HG03060 (cell line): ENCODE data around the gene GPR150.

ENCODE experiments used
- ATAC-seq: cut with Tn5 transposase; IDR thresholded peaks from one replicate; pipeline ENCODE4 v1.9.1; 2021; ENCODE audit warnings: low read depth, moderate number of reproducible peaks; ENCODE audit not compliant: unreplicated experiment

Gene GPR150

GRCh38 chr5:95620030-95620869 is at the start of gene GPR150:
TSS of gene GPR150 (plus strand) at chr5:95620087. CDS start at chr5:95620276, 189 bp downstream.
- ATAC-seq = no peak

DNA sequence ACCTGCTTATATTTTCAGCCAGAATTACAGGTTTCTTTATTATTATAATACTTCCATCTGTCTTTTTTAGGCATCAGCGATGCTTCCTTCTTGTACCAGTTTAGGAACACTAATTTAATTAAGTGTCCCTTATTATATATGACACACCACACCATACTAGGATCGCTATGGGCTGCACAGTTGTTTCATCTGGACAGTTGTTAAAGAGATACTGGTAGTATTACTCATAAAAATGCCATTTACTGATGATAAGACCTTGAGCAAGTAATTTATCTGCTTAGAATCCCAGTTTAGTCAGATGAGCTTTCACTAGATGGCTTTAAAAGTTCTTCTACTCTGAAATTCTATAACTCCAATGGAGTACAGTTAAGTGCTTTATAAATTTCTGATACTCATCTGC is 47.9 kb upstream of the GPR150 start:
- ATAC-seq = no peak

DNA sequence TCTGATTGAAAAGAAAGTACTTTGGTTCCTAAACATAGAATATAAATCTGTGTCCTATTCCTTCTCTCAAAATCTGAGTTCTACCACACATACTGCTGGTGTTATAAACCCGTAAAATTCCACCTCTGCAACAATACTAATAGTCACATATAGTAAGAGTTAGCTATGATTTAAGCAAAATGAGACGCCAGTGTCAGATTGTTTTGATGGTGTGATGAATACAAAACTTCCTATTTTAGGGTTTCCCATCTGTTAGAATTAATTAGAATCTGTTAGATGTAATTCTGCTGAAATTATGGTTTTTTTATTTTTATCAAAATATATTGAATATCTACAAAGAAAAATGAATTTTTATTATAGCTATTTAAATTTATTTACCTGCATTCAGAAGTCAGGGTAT is 38.3 kb upstream of the GPR150 start:
- ATAC-seq = no peak

DNA sequence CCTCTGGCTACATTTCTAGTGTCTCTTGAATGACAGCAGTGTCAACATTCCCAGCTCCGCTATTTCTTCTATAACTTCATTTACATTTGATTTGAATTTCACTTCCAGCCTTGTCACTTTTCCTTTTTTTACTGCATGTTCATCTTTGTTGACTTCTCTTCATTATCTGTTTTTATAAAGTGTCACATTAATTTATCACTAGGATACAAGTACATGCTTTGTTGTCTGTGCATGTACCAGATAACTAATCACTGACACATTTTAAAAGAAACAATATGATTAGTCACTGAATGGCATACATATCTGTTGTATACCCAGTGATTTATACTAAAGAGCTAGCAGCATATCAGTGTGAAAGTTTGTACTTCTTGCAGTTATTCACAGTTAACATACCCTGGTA is 35.9 kb upstream of the GPR150 start:
- no peak for ATAC-seq

DNA sequence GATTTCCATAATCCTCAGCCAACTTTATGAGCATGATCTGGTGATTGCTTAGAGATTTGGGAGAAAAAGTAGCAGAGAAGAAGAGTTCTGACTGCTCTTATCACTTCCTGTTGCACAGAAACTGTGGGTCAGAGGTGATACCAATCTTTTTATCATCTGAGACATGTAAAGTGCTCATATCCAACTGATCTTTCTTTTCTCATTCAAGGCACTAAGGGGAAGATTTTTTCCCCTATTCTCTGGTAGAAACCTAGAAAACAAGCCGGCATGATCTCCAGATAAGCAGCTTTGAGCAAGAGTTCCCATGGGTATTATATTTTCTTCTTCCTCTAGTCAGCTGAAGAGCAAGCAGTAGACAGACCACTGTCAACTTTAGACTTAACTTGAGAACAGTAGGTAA is 29.0 kb upstream of the GPR150 start:
- no peak for ATAC-seq

DNA sequence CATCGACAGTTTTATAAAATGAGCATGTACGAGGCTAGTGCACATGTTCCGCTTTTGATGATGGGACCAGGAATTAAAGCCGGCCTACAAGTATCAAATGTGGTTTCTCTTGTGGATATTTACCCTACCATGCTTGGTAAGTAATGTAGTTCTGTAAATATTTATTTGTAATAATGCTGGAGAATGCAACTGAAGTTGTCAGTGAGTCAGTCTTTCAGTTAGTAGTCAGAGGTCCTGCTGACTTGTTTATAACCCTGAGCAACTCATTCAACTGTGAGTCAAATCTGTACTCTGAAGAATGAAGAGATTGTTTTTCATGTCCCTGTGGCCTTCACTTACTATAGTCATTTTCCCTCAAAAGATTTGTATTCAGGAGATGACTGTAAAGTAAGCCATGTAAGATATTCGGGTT is 28.4 kb upstream of the GPR150 start:
- peak; percentile 66 for ATAC-seq

GRCh38 chr5:95595289-95595931 is 24.5 kb upstream of the GPR150 start:
- ATAC-seq = no peak

DNA sequence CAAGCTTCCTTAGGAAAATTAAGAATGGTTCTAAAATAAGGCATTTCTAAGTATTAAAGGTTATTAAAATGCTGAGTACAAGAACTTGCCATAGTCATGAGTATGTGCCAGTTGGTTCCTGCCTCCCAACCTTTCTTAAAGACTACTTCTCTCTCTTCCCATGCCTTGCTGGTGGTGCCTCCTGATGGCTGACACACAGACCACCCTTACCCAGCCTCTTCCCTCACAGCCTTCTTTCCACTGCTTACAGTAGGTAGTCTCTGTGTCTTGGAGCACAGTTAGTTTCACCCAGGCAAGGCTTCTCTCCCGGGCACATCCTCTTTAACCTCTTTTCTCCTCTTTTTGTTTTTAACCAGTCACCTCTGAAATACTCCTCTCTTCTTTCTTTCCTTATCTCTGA is 20.6 kb upstream of the GPR150 start:
- no peak for ATAC-seq

DNA sequence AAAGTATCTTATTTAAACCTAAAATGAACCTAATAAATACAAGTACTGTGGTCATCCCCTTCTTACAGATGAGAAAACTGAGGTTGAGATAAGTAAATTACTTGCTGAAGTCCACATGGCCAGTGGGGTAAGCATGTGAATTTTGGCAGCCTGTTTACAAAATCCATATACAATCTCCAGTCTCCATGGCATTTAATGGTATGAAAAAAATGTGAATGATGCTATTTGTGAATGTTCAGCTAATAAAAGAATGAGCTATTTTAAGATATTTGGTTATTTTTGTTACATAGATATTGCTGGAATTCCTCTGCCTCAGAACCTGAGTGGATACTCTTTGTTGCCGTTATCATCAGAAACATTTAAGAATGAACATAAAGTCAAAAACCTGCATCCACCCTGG is 19.3 kb upstream of the GPR150 start:
- no peak for ATAC-seq

DNA sequence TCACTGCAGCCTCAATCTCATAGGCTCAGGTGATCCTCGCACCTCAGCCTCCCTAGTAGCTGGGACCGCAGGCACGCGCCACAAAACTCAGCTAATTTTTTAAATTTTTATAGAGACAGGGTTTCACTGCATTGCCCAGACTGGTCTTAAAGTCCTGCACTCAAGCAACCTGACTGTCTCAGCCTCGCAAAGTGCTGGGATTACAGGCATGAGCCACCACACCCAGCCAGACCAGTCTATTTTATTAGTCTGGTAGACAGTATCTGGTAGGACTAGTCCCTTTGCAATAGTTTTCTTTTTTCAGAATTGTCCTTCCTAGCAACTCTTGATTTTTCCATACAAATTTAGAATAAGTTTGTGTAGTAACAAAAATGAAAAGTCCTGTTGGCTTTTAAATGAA is 14.1 kb upstream of the GPR150 start:
- ATAC-seq = no peak

DNA sequence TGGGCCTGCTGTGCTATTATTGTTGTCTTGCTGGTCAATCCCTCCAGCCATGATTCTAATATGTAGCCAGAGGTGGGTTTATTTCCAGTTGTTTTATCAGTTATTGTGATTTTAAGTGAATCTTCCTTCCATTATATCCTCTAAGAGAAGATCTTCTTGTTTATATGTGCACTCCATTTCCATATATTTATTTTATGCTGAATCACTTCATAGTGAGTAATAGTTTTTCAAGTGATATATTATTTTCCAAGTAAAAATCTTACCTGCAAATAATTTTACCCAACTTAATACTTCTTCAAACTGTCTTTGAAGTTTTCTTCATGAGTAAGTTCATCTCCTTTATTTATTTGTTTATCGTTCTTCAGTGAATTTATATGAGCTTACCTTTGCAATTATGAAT is 13.5 kb upstream of the GPR150 start:
- ATAC-seq = no peak

- no peak for ATAC-seq
These were observed 10.2 kb upstream of the GPR150 start for GRCh38 chr5:95609711-95610110.

DNA sequence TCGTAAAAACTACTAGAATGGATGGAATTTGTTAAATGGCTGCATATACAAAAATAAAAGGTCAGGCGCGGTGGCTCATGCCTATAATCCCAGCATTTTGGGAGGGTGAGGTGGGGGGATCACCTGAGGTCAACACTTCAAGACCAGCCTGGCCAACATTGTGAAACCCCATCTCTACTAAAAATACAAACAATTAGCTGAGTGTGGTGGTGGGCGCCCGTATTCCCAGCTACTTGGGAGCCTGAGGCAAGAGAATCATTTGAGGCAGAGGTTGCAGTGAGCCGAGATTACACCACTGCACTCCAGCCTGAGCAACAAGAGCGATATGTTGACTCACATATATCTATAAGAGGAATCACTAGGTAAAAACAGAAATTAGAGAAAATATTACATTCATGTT is 9.3 kb upstream of the GPR150 start:
- no peak for ATAC-seq

GRCh38 chr5:95611396-95611795 is 8.5 kb upstream of the GPR150 start:
- ATAC-seq = no peak

DNA sequence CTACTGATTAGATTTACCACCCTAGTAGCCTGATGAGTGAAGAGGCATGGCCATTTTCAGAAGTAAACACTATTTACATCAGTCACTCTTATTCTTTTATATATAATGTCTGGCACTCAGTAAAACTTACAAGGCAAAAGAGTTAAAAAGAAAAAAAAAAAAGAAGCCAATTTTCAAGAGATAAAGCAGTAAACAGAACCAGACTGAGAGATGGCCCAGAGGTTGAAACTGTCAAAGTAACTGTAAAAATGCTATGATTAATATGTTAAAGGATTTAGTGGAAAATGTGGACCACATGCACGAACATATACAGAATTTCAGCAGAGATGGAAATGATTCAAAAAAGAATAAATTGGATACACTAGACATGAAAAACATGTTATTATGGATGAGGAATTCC is 6.4 kb upstream of the GPR150 start:
- no peak for ATAC-seq

DNA sequence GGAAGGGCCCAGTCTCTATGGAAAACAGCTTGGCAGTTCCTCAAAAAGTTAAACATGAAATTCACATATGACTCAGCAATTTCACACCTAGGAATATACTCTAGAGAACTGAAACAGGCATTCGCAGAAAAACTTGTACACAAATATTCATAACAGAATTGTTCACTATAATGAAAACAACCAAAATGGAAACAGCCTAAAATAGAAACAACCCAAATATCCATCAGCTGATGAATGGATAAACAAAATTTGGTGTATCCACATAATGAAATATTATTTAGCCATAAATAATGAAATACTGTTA is 4.8 kb upstream of the GPR150 start:
- ATAC-seq = peak; percentile 50

DNA sequence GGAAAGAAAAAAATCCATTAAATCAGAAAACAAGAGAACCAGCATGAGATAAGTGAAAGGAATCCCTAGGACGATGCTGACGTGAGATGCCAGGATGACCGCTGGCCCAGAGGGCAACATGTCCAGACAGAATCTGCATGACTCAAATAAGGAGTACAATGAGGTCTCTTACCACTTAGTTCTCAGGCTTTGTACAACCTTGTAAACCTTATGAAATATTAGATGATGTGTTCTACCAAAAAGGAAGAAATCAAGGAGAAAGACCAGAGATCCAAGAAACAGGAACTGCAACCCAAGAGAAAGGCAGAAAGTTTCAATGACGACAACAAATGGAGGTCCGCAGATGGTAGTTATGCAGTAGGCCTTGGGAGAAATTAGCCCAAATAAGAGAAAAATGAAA is 2.8 kb upstream of the GPR150 start:
- ATAC-seq = no peak

DNA sequence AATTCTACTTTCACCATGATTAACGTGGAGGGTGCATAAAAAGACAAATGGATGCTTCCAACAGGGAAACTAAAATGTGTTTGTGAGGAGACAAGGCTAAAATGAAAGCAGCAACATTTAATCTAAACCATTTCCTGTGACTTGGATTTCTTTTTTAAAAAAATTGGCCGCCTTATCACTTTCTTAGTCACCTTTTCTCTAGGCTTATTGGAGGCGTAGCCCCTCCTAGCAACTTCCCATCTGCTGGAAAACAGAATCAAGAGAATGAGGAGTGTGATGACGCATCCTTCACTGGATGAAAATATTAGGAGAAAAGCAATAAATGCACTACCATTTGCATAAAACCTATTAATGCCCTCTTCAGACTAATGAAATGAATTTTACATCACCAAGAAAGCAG is 791 bp upstream of the GPR150 start:
- ATAC-seq = no peak

DNA sequence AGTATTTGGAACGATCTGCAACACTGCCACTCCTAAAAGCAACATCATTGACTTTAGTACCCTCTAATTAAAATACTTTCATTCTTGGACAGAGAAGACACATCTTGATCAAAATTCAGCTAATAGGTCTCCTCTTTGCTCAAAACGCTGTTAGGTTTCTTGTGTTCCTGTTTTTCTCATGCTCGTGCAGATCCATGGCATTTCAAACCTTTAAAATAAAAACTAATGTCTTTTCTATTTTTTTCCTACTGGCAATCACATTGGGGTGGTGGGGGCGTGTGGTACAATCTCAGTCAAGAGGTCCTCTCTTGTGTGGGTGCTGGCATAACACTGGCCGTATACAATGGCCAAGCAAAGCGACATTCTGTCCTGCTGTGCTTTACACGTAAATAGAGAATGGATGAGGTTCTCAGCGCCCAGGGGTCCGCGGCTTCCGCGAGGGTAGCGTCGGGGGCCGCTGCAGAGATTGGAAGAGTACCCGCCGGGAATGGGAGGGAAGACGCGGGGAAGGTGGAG is 315 bp upstream of the GPR150 start:
- ATAC-seq = no peak

DNA sequence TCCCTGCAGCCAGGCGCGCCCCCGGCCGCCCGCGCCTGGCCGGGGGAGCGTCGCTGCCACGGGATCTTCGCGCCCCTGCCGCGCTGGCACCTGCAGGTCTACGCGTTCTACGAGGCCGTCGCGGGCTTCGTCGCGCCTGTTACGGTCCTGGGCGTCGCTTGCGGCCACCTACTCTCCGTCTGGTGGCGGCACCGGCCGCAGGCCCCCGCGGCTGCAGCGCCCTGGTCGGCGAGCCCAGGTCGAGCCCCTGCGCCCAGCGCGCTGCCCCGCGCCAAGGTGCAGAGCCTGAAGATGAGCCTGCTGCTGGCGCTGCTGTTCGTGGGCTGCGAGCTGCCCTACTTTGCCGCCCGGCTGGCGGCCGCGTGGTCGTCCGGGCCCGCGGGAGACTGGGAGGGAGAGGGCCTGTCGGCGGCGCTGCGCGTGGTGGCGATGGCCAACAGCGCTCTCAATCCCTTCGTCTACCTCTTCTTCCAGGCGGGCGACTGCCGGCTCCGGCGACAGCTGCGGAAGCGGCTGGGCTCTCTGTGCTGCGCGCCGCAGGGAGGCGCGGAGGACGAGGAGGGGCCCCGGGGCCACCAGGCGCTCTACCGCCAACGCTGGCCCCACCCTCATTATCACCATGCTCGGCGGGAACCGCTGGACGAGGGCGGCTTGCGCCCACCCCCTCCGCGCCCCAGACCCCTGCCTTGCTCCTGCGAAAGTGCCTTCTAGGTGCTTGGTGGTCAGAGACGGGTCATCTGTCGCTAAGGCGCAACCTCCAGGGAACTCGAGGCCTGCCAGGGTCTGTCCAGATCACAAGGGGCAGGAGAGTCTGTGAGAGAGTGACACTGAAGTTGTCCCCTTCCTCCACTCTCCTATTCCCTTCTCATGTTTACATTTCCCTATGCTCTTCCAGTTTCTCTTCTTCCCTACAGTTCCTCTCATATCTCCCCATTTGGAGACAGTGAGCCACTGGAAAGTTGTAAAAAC is 1.3 kb downstream of the GPR150 start:
- no peak for ATAC-seq
